K562 (cell line): ENCODE measurements around the gene FMNL1. TPM values are rescaled to one million over a fixed set of nuclear protein-coding genes. Genes with fewer than 3 reads are reported as not detected.
A peak's percentile ranks its signal among the peaks of the same experiment; 100 is the strongest.

Experiments used
- C11orf30 ChIP-seq: fragments of 450-650 bp; IDR thresholded peaks from 2 replicates; pipeline ENCODE4 v1.6.1; 2016; ENCODE audit warnings: low read depth, mild to moderate bottlenecking
- CBFA2T2 ChIP-seq: fragments of 450-650 bp; conservative IDR thresholded peaks from 2 replicates; pipeline ENCODE4 v1.6.1; 2017; ENCODE audit warnings: mild to moderate bottlenecking
- E2F8 ChIP-seq: fragments of 450-650 bp; IDR thresholded peaks from 2 replicates; pipeline ENCODE4 v1.7.1; 2018; ENCODE audit warnings: mild to moderate bottlenecking, low read depth; ENCODE audit not compliant: partially characterized antibody
- JUNB ChIP-seq: fragments of 450-650 bp; formaldehyde crosslinking; conservative IDR thresholded peaks from 2 replicates; pipeline ENCODE4 v1.4.0; 2020; ENCODE audit warnings: mild to moderate bottlenecking
- MITF ChIP-seq: IDR thresholded peaks from 2 replicates; pipeline ENCODE4 v1.6.1; 2014; ENCODE audit warnings: antibody characterized with exemption
- NEUROD1 ChIP-seq: fragments of 150-350 bp; IDR thresholded peaks from 2 replicates; pipeline ENCODE4 v1.6.1; 2014; ENCODE audit warnings: borderline replicate concordance, low read length, low read depth; ENCODE audit not compliant: partially characterized antibody
- PBX2 ChIP-seq, 2 experiments: IDR thresholded peaks in 1 of 2; conservative IDR thresholded peaks in 1 of 2; 2 replicates each; pipeline ENCODE4 v1.6.1; 2016; ENCODE audit warnings: low read depth in 2 of 2, mild to moderate bottlenecking in 1 of 2, missing compliant biosample characterization in 1 of 2, missing genetic modification characterization in 1 of 2, moderate library complexity in 1 of 2
- RBM17 ChIP-seq: fragments of 200-400 bp; formaldehyde crosslinking; IDR thresholded peaks from 2 replicates; pipeline ENCODE4 v1.6.1; 2017; ENCODE audit warnings: low read depth, mild to moderate bottlenecking, low read length, borderline replicate concordance
- RBM25 ChIP-seq: fragments of 200-400 bp; formaldehyde crosslinking; IDR thresholded peaks from 2 replicates; pipeline ENCODE4 v1.6.1; 2018; ENCODE audit warnings: low read length, low read depth, moderate library complexity; ENCODE audit not compliant: severe bottlenecking
- TRIM28 ChIP-seq: fragments of 450-650 bp; IDR thresholded peaks from 2 replicates; pipeline ENCODE4 v1.6.1; 2017
- ZBTB33 ChIP-seq: sonication (generic); formaldehyde crosslinking; IDR thresholded peaks from 2 replicates; pipeline ENCODE4 v1.8.1; 2023; ENCODE audit warnings: mild to moderate bottlenecking, missing genetic modification reagents
- ZNF354B ChIP-seq: fragments of 250-450 bp; sonication (Bioruptor Pico); IDR thresholded peaks from 2 replicates; pipeline ENCODE4 v1.4.0; 2020
- polyA plus RNA-seq, 8 experiments: library from polyadenylated mRNA; depleted of rRNA in 4 of 8; stranded (reverse) in 5 of 8; unstranded in 3 of 8; fragments of >200 nt; fragmentation: Nextera tagmentation in 2 of 8; fragmentation: Illumina TruSeq in 1 of 8; extraction: Ambion mirVana in 2 of 8; extraction: Trizol in 1 of 8; gene quantifications; 2 replicates each; pipeline versions ENCODE4 v1.2.1 to v1.2.3, GENCODE V29; 2011 to 2014; ENCODE audit warnings: inconsistent platforms in 1 of 8, missing spikeins in 1 of 8
- total RNA-seq, 7 experiments: library from RNA; depleted of rRNA in 6 of 7; stranded (reverse); fragments of >200 nt in 6 of 7; fragmentation: Illumina TruSeq in 2 of 7; extraction: Trizol in 2 of 7; gene quantifications; 2 replicates each; pipeline versions ENCODE4 v1.2.1 to v1.2.3, GENCODE V29; 2011 to 2021; ENCODE audit warnings: low replicate concordance in 1 of 7

Gene FMNL1
- total and polyA plus RNA-seq, 9 of the 15 experiments (the other 6 are each of a cell fraction or from before 2014, with no cell fraction given) = 0.70 to 36.6 (median 7.7) TPM

- TF ChIP-seq PBX2 (CRISPR knock-in tag; IDR thresholded peaks at IDR 0.05; ENCODE audit: low read depth) (no peak), PBX2 (tag; conservative IDR thresholded peaks at IDR 0.05; ENCODE audit: low read depth) (no peak), RBM17 (no peak), TRIM28 (0 out of 2 replicates have a peak, but pooled peaks have one; percentile 30), ZNF354B (CRISPR knock-in tag) (no peak), RBM25 (no peak), E2F8 (no peak), JUNB (CRISPR knock-in tag) (no peak), MITF (no peak), NEUROD1 (peak; percentile 26), CBFA2T2 (no peak), ZBTB33 (no peak), C11orf30 (peak; percentile 48; the same call in 1 of the 2 replicates)
Measured at GRCh38 chr17:45225964-45226530, 4.4 kb downstream of the FMNL1 start (continued).
